Fibroblast of lung (primary cell): ENCODE data around the gene RPL14. TPM values are rescaled to one million over a fixed set of nuclear protein-coding genes. Genes with fewer than 3 reads are reported as not detected.
A peak's percentile ranks its signal among the peaks of the same experiment; 100 is the strongest.

Experiments used
- DNase-seq, 2 donors: peaks; one replicate each; pipeline versions ENCODE4 v3.0.0 to v3.0.0-alpha.2; 2010; ENCODE audit warnings: low read depth in 2 of 2
- H2AFZ ChIP-seq: 2 replicates; pipeline ENCODE4 v1.5.1; 2012; ENCODE audit warnings: low read length, control low read depth, inconsistent platforms
- H3K27ac ChIP-seq: 2 replicates; pipeline ENCODE4 v1.5.1; 2011; ENCODE audit warnings: low read length, control low read depth; ENCODE audit not compliant: insufficient read depth
- H3K27me3 ChIP-seq: 2 replicates; pipeline ENCODE4 v1.5.1; 2011; ENCODE audit warnings: mild to moderate bottlenecking, low read length; ENCODE audit not compliant: control insufficient read depth, insufficient read depth
- H3K36me3 ChIP-seq: 2 replicates; pipeline ENCODE4 v1.5.1; 2011; ENCODE audit warnings: low read length; ENCODE audit not compliant: control insufficient read depth, insufficient read depth
- H3K4me1 ChIP-seq: 2 replicates; pipeline ENCODE4 v1.5.1; 2011; ENCODE audit warnings: low read length; ENCODE audit not compliant: control insufficient read depth, insufficient read depth; ENCODE audit errors: extremely low read depth
- H3K4me2 ChIP-seq: 2 replicates; pipeline ENCODE4 v1.5.1; 2011; ENCODE audit warnings: low read length, control low read depth; ENCODE audit not compliant: insufficient read depth; ENCODE audit errors: extremely low read depth
- H3K4me3 ChIP-seq, 4 experiments: fragments of 200-600 bp in 1 of 4; sonication (generic) in 1 of 4; replicated peaks in 1 of 4; 2 replicates each; pipeline ENCODE4 v1.5.1; 2011 to 2016; ENCODE audit warnings: low read length in 4 of 4, low read depth in 3 of 4, mild to moderate bottlenecking in 3 of 4, control low read depth in 2 of 4, inconsistent platforms in 1 of 4, mixed read lengths in 1 of 4; ENCODE audit not compliant: insufficient read depth in 1 of 4; ENCODE audit errors: control extremely low read depth in 1 of 4
- H3K79me2 ChIP-seq: 2 replicates; pipeline ENCODE4 v1.5.1; 2012; ENCODE audit warnings: mild to moderate bottlenecking, low read length, inconsistent platforms; ENCODE audit not compliant: control insufficient read depth, insufficient read depth
- H3K9ac ChIP-seq: 2 replicates; pipeline ENCODE4 v1.5.1; 2011; ENCODE audit warnings: mild to moderate bottlenecking, low read length, control low read depth; ENCODE audit not compliant: insufficient read depth
- H3K9me3 ChIP-seq: 2 replicates; pipeline ENCODE4 v1.5.1; 2012; ENCODE audit warnings: low read depth, low read length; ENCODE audit not compliant: control insufficient read depth, insufficient read depth
- H4K20me1 ChIP-seq: 2 replicates; pipeline ENCODE4 v1.5.1; 2011; ENCODE audit warnings: low read length; ENCODE audit not compliant: control insufficient read depth, insufficient read depth; ENCODE audit errors: extremely low read depth
- CTCF ChIP-seq, 2 donors: IDR thresholded peaks in 1 of 2; conservative IDR thresholded peaks in 1 of 2; 1 replicate in 1 of 2; 2 replicates in 1 of 2; pipeline ENCODE4 v1.5.1; 2011 to 2012; ENCODE audit warnings: low read length in 2 of 2, control low read depth in 1 of 2, inconsistent platforms in 1 of 2, low read depth in 1 of 2, mild to moderate bottlenecking in 1 of 2
- EZH2 ChIP-seq: IDR thresholded peaks from 2 replicates; pipeline ENCODE4 v1.5.1; 2012; ENCODE audit warnings: low read length, control low read depth, mild to moderate bottlenecking; ENCODE audit errors: missing control alignments
- polyA plus RNA-seq, 2 donors: library from polyadenylated mRNA; depleted of rRNA in 1 of 2; stranded (reverse) in 1 of 2; unstranded in 1 of 2; fragments of >200 nt; gene quantifications; 2 replicates each; pipeline ENCODE4 v1.2.1, GENCODE V29; 2011 to 2012; ENCODE audit warnings: missing spikeins in 1 of 2
- total RNA-seq: library from RNA; depleted of rRNA; stranded (reverse); fragments of >200 nt; gene quantifications from 2 replicates; pipeline ENCODE4 v1.2.1, GENCODE V29; 2014

Gene RPL14
- total and polyA plus RNA-seq, 2 donors (not counting 1 experiment from before 2014, with no cell fraction given), result 314 to 658 TPM

DNA sequence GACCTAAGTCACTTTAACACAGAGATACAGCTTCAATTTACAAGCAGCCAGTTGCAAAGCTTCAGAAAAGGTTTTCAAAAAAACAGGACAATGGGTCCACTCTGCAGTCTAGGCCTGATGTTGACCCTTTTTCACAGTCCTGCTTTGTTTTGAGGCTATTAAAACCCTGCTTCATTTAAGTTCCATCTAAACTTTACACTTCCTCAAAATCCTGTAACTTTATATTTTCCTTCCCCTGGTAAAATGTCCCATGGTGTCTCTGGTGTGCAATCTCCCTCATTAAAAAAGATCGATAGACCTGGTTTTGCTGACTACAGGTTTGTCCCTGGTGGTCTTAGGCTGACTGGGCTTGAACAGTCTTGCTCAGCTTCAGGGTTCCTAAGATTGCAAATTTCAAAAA is 5.1 kb upstream of the RPL14 start:
- no peak overlapping the region for H3K27ac ChIP-seq
- H3K27me3 ChIP-seq, result no peaks in the 10 kb centered on the region
- TF ChIP-seq CTCF (conservative IDR thresholded peaks at IDR 0.05 in 1 of 2, IDR thresholded peaks at IDR 0.05 in 1 of 2; ENCODE audit: low read depth in 1 of 2, low read length in 2 of 2) (no peak), EZH2 (no peak)
- H3K79me2 ChIP-seq, result no peaks in the 10 kb centered on the region
- no peaks in the 10 kb centered on the region for H3K36me3 ChIP-seq
- no peaks in the 10 kb centered on the region for H4K20me1 ChIP-seq
- no peaks in the 10 kb centered on the region for H3K9me3 ChIP-seq
- H3K4me3 ChIP-seq, result peak overlapping the region in 2 of 4 experiments; percentile 73 to 79
- DNase-seq, result no peak
- peak overlapping the region; percentile 83 for H3K4me2 ChIP-seq
- H3K4me1 ChIP-seq, result no peaks in the 10 kb centered on the region
- H2AFZ ChIP-seq, result no peak overlapping the region
- no peak overlapping the region for H3K9ac ChIP-seq

DNA sequence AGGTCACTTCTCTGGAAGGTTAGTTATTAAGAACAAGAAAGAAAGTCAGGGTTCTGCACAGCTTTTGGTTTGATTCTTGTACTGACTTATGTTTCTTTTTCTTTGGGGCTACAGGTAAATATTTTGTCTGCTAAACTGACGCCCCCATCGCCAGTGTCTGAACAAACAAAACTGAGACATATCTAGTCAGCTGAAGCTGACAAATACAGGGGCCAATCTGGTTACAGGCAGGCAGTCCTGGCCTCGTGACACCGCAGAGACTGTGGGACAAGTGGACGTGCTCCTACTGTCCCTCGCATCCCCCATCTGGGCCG is 4.6 kb upstream of the RPL14 start:
- Histone ChIP-seq H3K79me2 (peaks cover 4% of the 10 kb centered on the region), H3K4me2 (peak overlapping the region; percentile 83), H3K9me3 (no peaks in the 10 kb centered on the region), H3K27me3 (no peaks in the 10 kb centered on the region), H2AFZ (peak overlapping the region; percentile 94), H3K4me1 (no peaks in the 10 kb centered on the region), H4K20me1 (no peaks in the 10 kb centered on the region), H3K36me3 (no peaks in the 10 kb centered on the region), H3K4me3 (peak overlapping the region; percentile 60 to 79 (median 72)), H3K27ac (peak overlapping the region; percentile 89), H3K9ac (peak overlapping the region; percentile 71)
- TF ChIP-seq CTCF (conservative IDR thresholded peaks at IDR 0.05 in 1 of 2, IDR thresholded peaks at IDR 0.05 in 1 of 2; ENCODE audit: low read depth in 1 of 2, low read length in 2 of 2) (no peak), EZH2 (no peak)
- DNase-seq, result no peak

DNA sequence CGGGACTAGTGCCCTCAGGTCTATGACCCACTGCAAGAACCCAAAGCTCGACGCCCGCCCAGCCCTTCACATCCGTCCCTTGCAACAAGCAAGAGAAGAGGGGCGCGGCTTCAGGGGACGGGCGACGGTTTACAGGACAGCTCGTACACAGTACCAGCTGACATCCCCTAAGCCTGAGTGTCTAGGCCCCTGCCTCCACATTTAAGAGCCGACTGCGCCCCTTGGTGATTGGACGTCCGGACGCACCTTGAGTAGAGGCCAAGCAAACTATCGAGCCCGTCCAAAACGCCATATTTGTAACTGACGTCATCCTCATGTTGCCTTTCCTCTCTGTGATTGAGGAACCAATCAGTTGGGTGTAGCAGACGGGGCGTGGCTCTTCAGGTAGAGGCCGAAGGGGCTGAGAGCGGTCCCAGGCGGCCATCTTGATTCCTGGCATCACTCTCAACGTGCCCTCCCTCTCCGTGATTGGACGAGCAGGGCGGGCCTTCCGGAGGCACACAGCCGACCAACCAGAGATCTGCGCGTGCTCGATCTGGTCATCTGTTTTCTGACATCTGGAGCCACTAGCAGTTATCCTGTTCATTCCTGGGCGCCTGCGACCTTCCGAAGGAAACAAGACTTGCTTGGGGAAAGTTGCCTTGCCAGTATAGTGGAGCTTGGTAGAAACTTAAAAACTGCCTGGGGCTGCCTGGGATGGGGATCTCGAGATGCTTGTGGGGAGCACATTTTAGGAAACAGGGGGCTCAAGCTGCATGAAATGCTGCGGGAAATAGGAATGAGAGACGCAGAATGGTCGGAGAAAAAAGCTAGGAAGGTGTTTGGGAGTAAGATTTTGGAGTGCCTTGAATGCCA is 4.0 kb upstream of the RPL14 start:
- H3K9me3 ChIP-seq, result no peaks in the 10 kb centered on the region
- H3K4me1 ChIP-seq, result peaks cover 2% of the 10 kb centered on the region
- H3K4me2 ChIP-seq, result peak overlapping the region; percentile 83
- peak overlapping the region; percentile 94 for H2AFZ ChIP-seq
- TF ChIP-seq CTCF (conservative IDR thresholded peaks at IDR 0.05 in 1 of 2, IDR thresholded peaks at IDR 0.05 in 1 of 2; ENCODE audit: low read depth in 1 of 2, low read length in 2 of 2) (no peak), EZH2 (no peak)
- H3K9ac ChIP-seq, result peak overlapping the region; percentile 71
- H3K4me3 ChIP-seq, result peak overlapping the region; percentile 60 to 79 (median 72)
- H3K27me3 ChIP-seq, result no peaks in the 10 kb centered on the region
- H3K79me2 ChIP-seq, result peaks cover 9% of the 10 kb centered on the region
- peak; percentile 98 to 99 for DNase-seq
- peaks cover 1% of the 10 kb centered on the region for H4K20me1 ChIP-seq
- H3K27ac ChIP-seq, result peak overlapping the region; percentile 89
- no peaks in the 10 kb centered on the region for H3K36me3 ChIP-seq
